A172 (cell line): ENCODE results near the gene PNPT1. TPM values are rescaled to one million over a fixed set of nuclear protein-coding genes. Genes with fewer than 3 reads are reported as not detected.
"Not testable (repeated sequence)": the region's sequence is repeated elsewhere in the genome, so short reads cannot be mapped to it uniquely, and the experiment has no call there.

Source experiments
- DNase-seq: peaks from one replicate; pipeline ENCODE4 v3.0.0-alpha.2; 2015; ENCODE audit warnings: low spot score
- total RNA-seq: library from RNA; depleted of rRNA; stranded (reverse); fragments of >200 nt; shearing (Covaris generic); gene quantifications from 2 replicates; pipeline ENCODE4 v1.2.3, GENCODE V29; 2014; rRNA removed

PNPT1 gene
- total RNA-seq, 1 experiment from 2014 or later = 38.8 TPM

GRCh38 chr2:55596795-55597194 lies 96.8 kb downstream of the PNPT1 start:
- DNase-seq = not testable (repeated sequence)

GRCh38 chr2:55595536-55595935 lies 98.1 kb downstream of the PNPT1 start:
- no peak for DNase-seq

- DNase-seq = no peak
These were observed 101.5 kb downstream of the PNPT1 start for GRCh38 chr2:55592130-55592529.

- peak; percentile 92 for DNase-seq
These were observed 102.7 kb downstream of the PNPT1 start for GRCh38 chr2:55590810-55591440.

- DNase-seq = peak; percentile 48
These were observed 108.1 kb downstream of the PNPT1 start for GRCh38 chr2:55585451-55586080.

Other genes starting within 250 kb of the PNPT1 start
- gene CFAP36, start 174.1 kb downstream of the PNPT1 start, total RNA-seq = 64.9 and 81.7 TPM in 2 replicates
- 58.3 and 58.6 TPM in 2 replicates for gene PPP4R3B, start 76.2 kb downstream of the PNPT1 start, total RNA-seq
- gene EFEMP1, start 229.9 kb upstream of the PNPT1 start, total RNA-seq = 9.8 and 12.3 TPM in 2 replicates